EH (cell line): ENCODE results near the gene AGPAT4.

ENCODE experiments used
- DNase-seq: peaks from one replicate; pipeline ENCODE4 v3.0.0-alpha.2; 2015; ENCODE audit warnings: low read depth

Gene AGPAT4

GRCh38 chr6:161254464-161255253 lies 19.2 kb downstream of the AGPAT4 start:
- no peak for DNase-seq

- no peak for DNase-seq
These were observed 19.8 kb downstream of the AGPAT4 start for GRCh38 chr6:161254126-161254463.

- DNase-seq, result no peak
These were observed 22.5 kb downstream of the AGPAT4 start for GRCh38 chr6:161251345-161251744.

- DNase-seq, result no peak
These were observed 24.5 kb downstream of the AGPAT4 start for GRCh38 chr6:161249327-161249726.

- no peak for DNase-seq
These were observed 27.1 kb downstream of the AGPAT4 start for GRCh38 chr6:161246725-161247124.

GRCh38 chr6:161245363-161245762 lies 28.5 kb downstream of the AGPAT4 start:
- no peak for DNase-seq

- DNase-seq, result no peak
These were observed 29.1 kb downstream of the AGPAT4 start for GRCh38 chr6:161244725-161245124.

- DNase-seq, result no peak
These were observed 30.8 kb downstream of the AGPAT4 start for GRCh38 chr6:161242779-161243693.

- no peak for DNase-seq
These were observed 31.7 kb downstream of the AGPAT4 start for GRCh38 chr6:161242113-161242512.

GRCh38 chr6:161239001-161239400 lies 34.9 kb downstream of the AGPAT4 start:
- DNase-seq, result no peak

GRCh38 chr6:161238500-161238899 lies 35.4 kb downstream of the AGPAT4 start:
- no peak for DNase-seq

- peak; percentile 7 for DNase-seq
These were observed 35.8 kb downstream of the AGPAT4 start for GRCh38 chr6:161238081-161238480.

- peak; percentile 10 for DNase-seq
These were observed 36.7 kb downstream of the AGPAT4 start for GRCh38 chr6:161237176-161237575.

- DNase-seq, result no peak
These were observed 37.9 kb downstream of the AGPAT4 start for GRCh38 chr6:161235776-161236633.

GRCh38 chr6:161233986-161234661 lies 39.7 kb downstream of the AGPAT4 start:
- DNase-seq, result peak; percentile 96

- no peak for DNase-seq
These were observed 41.4 kb downstream of the AGPAT4 start for GRCh38 chr6:161232467-161232866.

GRCh38 chr6:161232010-161232409 lies 41.9 kb downstream of the AGPAT4 start:
- DNase-seq, result no peak

GRCh38 chr6:161230339-161230738 lies 43.5 kb downstream of the AGPAT4 start:
- DNase-seq, result no peak

GRCh38 chr6:161228921-161229591 lies 44.8 kb downstream of the AGPAT4 start:
- peak; percentile 91 for DNase-seq

- DNase-seq, result no peak
These were observed 45.8 kb downstream of the AGPAT4 start for GRCh38 chr6:161228096-161228495.
